HL-60 (cell line): Measurements from ENCODE around the gene HEYL.

ENCODE experiments used
- DNase-seq, 2 experiments: peaks; one replicate each; pipeline ENCODE4 v3.0.0-alpha.2; 2010 to 2020; ENCODE audit warnings: low read depth in 1 of 2, low spot score in 1 of 2
- H3K27ac ChIP-seq: fragments of 250-450 bp; sonication (Bioruptor Pico); replicated peaks from 2 replicates; pipeline ENCODE4 v1.5.1; 2020; ENCODE audit warnings: mild to moderate bottlenecking, moderate library complexity
- H3K27me3 ChIP-seq: fragments of 250-450 bp; sonication (Bioruptor Pico); 2 replicates; pipeline ENCODE4 v1.5.1; 2021; ENCODE audit warnings: mild to moderate bottlenecking, moderate library complexity; ENCODE audit not compliant: insufficient read depth, poor library complexity, severe bottlenecking
- H3K4me3 ChIP-seq: replicated peaks from 2 replicates; pipeline ENCODE4 v1.5.1; 2011; ENCODE audit warnings: mild to moderate bottlenecking, control low read depth, low read length; ENCODE audit not compliant: insufficient read depth
- GABPA ChIP-seq: IDR thresholded peaks from 2 replicates; pipeline ENCODE4 v1.6.1; 2012; ENCODE audit warnings: low read depth
- POLR2AphosphoS5 ChIP-seq: IDR thresholded peaks from 2 replicates; pipeline ENCODE4 v1.6.1; 2012; ENCODE audit warnings: low read depth
- REST ChIP-seq: IDR thresholded peaks from 2 replicates; pipeline ENCODE4 v1.6.1; 2012; ENCODE audit warnings: low read depth; ENCODE audit not compliant: insufficient replicate concordance
- SPI1 ChIP-seq: IDR thresholded peaks from 2 replicates; pipeline ENCODE4 v1.6.1; 2012; ENCODE audit warnings: low read depth, mild to moderate bottlenecking, borderline replicate concordance
- TF ChIP-seq, protein P1 (sequence below): IDR thresholded peaks from one replicate; pipeline ENCODE4 v1.5.1; 2011; ENCODE audit warnings: low read length, control low read depth, inconsistent platforms; ENCODE audit not compliant: insufficient read depth

HEYL gene

GRCh38 chr1:39668111-39668510 is 28.7 kb upstream of the HEYL start:
- TF ChIP-seq, protein P1, sequence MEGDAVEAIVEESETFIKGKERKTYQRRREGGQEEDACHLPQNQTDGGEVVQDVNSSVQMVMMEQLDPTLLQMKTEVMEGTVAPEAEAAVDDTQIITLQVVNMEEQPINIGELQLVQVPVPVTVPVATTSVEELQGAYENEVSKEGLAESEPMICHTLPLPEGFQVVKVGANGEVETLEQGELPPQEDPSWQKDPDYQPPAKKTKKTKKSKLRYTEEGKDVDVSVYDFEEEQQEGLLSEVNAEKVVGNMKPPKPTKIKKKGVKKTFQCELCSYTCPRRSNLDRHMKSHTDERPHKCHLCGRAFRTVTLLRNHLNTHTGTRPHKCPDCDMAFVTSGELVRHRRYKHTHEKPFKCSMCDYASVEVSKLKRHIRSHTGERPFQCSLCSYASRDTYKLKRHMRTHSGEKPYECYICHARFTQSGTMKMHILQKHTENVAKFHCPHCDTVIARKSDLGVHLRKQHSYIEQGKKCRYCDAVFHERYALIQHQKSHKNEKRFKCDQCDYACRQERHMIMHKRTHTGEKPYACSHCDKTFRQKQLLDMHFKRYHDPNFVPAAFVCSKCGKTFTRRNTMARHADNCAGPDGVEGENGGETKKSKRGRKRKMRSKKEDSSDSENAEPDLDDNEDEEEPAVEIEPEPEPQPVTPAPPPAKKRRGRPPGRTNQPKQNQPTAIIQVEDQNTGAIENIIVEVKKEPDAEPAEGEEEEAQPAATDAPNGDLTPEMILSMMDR = no peak
- TF ChIP-seq REST (no peak), SPI1 (no peak), GABPA (no peak), POLR2AphosphoS5 (no peak)
- peaks cover 30% of the 10 kb centered on the region for H3K27me3 ChIP-seq
- H3K27ac ChIP-seq = no peak overlapping the region
- H3K4me3 ChIP-seq = no peak overlapping the region
- DNase-seq = no peak

DNA sequence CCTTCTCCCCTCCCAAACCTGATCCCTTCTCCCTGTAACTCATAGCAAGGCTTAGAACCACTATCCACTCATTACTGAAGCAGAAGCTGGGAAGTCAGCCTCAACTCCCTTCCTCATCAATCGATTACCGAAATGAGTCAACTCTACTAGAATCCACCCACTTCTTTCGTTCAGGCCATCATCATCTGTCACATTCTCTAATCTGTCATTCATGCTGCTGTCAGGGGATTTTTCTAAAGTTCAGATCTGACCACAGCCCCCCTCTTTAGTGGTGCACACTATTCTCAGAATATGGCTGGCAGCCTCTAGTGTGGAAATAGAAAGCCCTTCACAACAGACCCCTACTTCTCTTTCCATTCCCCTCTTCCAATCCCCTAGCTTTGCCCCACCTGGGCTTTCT is 27.3 kb upstream of the HEYL start:
- H3K27me3 ChIP-seq = peaks cover 17% of the 10 kb centered on the region
- H3K4me3 ChIP-seq = no peak overlapping the region
- TF ChIP-seq GABPA = no peak
- no peak for TF ChIP-seq REST
- no peak for DNase-seq
- H3K27ac ChIP-seq = no peak overlapping the region

DNA sequence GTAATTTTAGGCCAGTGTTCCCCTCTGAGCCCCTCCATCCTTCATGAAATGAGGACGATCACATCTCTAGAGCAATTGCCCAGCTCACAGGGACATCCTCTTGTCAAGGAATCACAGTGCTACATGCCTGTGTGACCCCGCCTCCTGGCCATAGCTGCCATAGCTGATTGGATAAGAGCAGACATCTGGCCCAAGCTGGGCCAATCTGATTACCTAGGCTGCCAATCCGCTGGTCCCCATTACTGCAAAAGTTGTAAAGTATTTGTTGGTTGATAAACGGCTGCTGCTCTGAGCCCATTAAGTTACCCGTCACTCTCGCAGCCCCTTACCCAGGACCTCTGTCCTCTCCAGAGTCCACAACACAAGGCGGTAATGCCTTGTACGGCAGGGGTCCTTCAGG is 24.1 kb upstream of the HEYL start:
- H3K4me3 ChIP-seq = no peak overlapping the region
- no peak for DNase-seq
- H3K27ac ChIP-seq = no peak overlapping the region
- TF ChIP-seq POLR2AphosphoS5 = no peak
- TF ChIP-seq REST = no peak
- no peak for TF ChIP-seq SPI1
- TF ChIP-seq, protein P1 = no peak
- no peak for TF ChIP-seq GABPA
- no peaks in the 10 kb centered on the region for H3K27me3 ChIP-seq

- Histone ChIP-seq H3K27me3 (no peaks in the 10 kb centered on the region), H3K4me3 (no peak overlapping the region), H3K27ac (no peak overlapping the region)
- no peak for DNase-seq
- TF ChIP-seq REST (no peak), SPI1 (no peak), POLR2AphosphoS5 (no peak), GABPA (no peak)
- TF ChIP-seq, protein P1 = no peak
Measured at GRCh38 chr1:39662861-39663260, 23.4 kb upstream of the HEYL start.
